Coronary artery (tissue), 2 donors: ENCODE results near the gene CLDN5.

ENCODE experiments used
- DNase-seq: peaks from one replicate; pipeline ENCODE4 v3.0.0-alpha.2; 2017; ENCODE audit warnings: low spot score
- H3K27ac ChIP-seq, 2 donors: fragments of 200-600 bp; sonication (generic); one replicate each; pipeline ENCODE4 v1.5.1; 2016 to 2019
- H3K4me3 ChIP-seq: fragments of 200-600 bp; sonication (generic); 2 replicates; pipeline ENCODE4 v1.5.1; 2016; ENCODE audit warnings: mild to moderate bottlenecking, moderate library complexity
- CTCF ChIP-seq: fragments of 200-600 bp; sonication (generic); IDR thresholded peaks from one replicate; pipeline ENCODE4 v1.5.1; 2019; ENCODE audit warnings: antibody characterized with exemption

The CLDN5 gene

GRCh38 chr22:19480173-19480568 is 44.0 kb downstream of the CLDN5 start:
- TF ChIP-seq CTCF, result no peak
- peak overlapping the region; percentile 99 for H3K4me3 ChIP-seq
- DNase-seq, result no peak
- H3K27ac ChIP-seq, result no peak overlapping the region

GRCh38 chr22:19479355-19480172 is 44.6 kb downstream of the CLDN5 start, which contains the start of gene CDC45:
TSS of gene CDC45 (plus strand) at chr22:19479920. CDS start at chr22:19479969, 49 bp downstream.
- Histone ChIP-seq H3K27ac (peak within 1 kb of the TSS; percentile 87 to 92), H3K4me3 (peak within 1 kb of the TSS; percentile 99)
- DNase-seq, result peak; percentile 97
- no peak for TF ChIP-seq CTCF

- Histone ChIP-seq H3K27ac (peak within 1 kb of the TSS; percentile 87 to 92), H3K4me3 (peak within 1 kb of the TSS; percentile 99)
- peak; percentile 92 for DNase-seq
- TF ChIP-seq CTCF, result no peak
Measured at GRCh38 chr22:19478901-19479354, 45.3 kb downstream of the CLDN5 start, which contains the start of gene UFD1. TSS of gene UFD1 (minus strand) at chr22:19479193. CDS start at chr22:19479085, 108 bp downstream.

GRCh38 chr22:19478045-19478900 is 45.9 kb downstream of the CLDN5 start:
- Histone ChIP-seq H3K27ac (peak overlapping the region; percentile 87 to 92), H3K4me3 (peak overlapping the region; percentile 99)
- TF ChIP-seq CTCF, result no peak
- DNase-seq, result no peak

GRCh38 chr22:19477321-19478044 is 46.7 kb downstream of the CLDN5 start:
- Histone ChIP-seq H3K4me3 (peak overlapping the region; percentile 99), H3K27ac (peak overlapping the region; percentile 87 to 92)
- TF ChIP-seq CTCF, result peak; percentile 9
- no peak for DNase-seq

- no peak for DNase-seq
- Histone ChIP-seq H3K4me3 (no peak overlapping the region), H3K27ac (no peak overlapping the region)
- no peak for TF ChIP-seq CTCF
Measured at GRCh38 chr22:19476023-19476422, 48.2 kb downstream of the CLDN5 start.
